ENCODE data around the gene FOXL2NB.

DNA sequence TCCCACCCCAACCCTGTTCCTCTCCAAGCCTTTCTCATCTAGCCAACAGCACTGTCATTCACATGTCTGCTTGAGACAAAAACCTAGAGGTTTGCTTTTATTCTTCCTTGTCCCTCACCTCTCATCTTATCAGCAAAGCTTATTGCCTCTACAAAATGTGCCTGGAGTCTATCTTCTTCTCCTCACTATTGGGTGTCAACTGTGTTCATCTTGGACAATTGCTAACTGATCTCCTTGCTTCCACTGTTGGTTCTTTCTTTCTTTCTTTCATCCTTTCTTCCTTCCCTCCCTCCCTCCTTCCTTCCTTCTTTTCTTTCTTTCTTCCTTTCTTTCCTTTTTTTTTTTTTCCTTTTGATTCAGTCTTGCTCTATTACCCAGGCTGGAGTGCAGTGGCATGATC, 48.3 kb upstream of the FOXL2NB start:
- TF ChIP-seq, protein P1, sequence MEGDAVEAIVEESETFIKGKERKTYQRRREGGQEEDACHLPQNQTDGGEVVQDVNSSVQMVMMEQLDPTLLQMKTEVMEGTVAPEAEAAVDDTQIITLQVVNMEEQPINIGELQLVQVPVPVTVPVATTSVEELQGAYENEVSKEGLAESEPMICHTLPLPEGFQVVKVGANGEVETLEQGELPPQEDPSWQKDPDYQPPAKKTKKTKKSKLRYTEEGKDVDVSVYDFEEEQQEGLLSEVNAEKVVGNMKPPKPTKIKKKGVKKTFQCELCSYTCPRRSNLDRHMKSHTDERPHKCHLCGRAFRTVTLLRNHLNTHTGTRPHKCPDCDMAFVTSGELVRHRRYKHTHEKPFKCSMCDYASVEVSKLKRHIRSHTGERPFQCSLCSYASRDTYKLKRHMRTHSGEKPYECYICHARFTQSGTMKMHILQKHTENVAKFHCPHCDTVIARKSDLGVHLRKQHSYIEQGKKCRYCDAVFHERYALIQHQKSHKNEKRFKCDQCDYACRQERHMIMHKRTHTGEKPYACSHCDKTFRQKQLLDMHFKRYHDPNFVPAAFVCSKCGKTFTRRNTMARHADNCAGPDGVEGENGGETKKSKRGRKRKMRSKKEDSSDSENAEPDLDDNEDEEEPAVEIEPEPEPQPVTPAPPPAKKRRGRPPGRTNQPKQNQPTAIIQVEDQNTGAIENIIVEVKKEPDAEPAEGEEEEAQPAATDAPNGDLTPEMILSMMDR (IDR thresholded peaks at IDR 0.05), result no peak
- TF ChIP-seq POLR2A (IDR thresholded peaks at IDR 0.05), result no peak
